KOPT-K1 (cell line): ENCODE measurements around the gene JUND.

Experiments
- H3K27ac ChIP-seq: fragments of 200-600 bp; sonication (generic); 2 replicates; pipeline ENCODE4 v1.5.1; 2016; ENCODE audit warnings: antibody characterized with exemption, mild to moderate bottlenecking, low read depth, low read length; ENCODE audit not compliant: poor library complexity, severe bottlenecking
- H3K36me3 ChIP-seq: fragments of 200-600 bp; sonication (generic); 2 replicates; pipeline ENCODE4 v1.5.1; 2017; ENCODE audit warnings: antibody characterized with exemption, mild to moderate bottlenecking, low read length, moderate library complexity; ENCODE audit not compliant: insufficient read depth
- H3K9me3 ChIP-seq: fragments of 200-600 bp; sonication (generic); 2 replicates; pipeline ENCODE4 v1.5.1; 2017; ENCODE audit warnings: antibody characterized with exemption, low read length, mild to moderate bottlenecking; ENCODE audit not compliant: insufficient read depth, poor library complexity, severe bottlenecking

The JUND gene

GRCh38 chr19:18287836-18288772 lies 6.7 kb upstream of the JUND start:
- Histone ChIP-seq H3K27ac (peak overlapping the region; percentile 30), H3K9me3 (no peaks in the 10 kb centered on the region), H3K36me3 (no peaks in the 10 kb centered on the region)

- Histone ChIP-seq H3K36me3 (no peaks in the 10 kb centered on the region), H3K27ac (peak overlapping the region; percentile 17), H3K9me3 (no peaks in the 10 kb centered on the region)
Measured at GRCh38 chr19:18286973-18287635, 5.7 kb upstream of the JUND start.

GRCh38 chr19:18284712-18285360 lies 3.4 kb upstream of the JUND start:
- Histone ChIP-seq H3K9me3 (no peaks in the 10 kb centered on the region), H3K27ac (peak overlapping the region; percentile 76), H3K36me3 (no peaks in the 10 kb centered on the region)

GRCh38 chr19:18283338-18283737 lies 1.9 kb upstream of the JUND start:
- peaks cover 10% of the 10 kb centered on the region for H3K36me3 ChIP-seq
- no peak overlapping the region for H3K27ac ChIP-seq
- no peaks in the 10 kb centered on the region for H3K9me3 ChIP-seq

- Histone ChIP-seq H3K27ac (peak overlapping the region; percentile 98), H3K9me3 (no peaks in the 10 kb centered on the region), H3K36me3 (peaks cover 16% of the 10 kb centered on the region)
Measured at GRCh38 chr19:18282788-18283141, 1.3 kb upstream of the JUND start.

- H3K36me3 ChIP-seq = peaks cover 20% of the 10 kb centered on the region
- H3K9me3 ChIP-seq = no peaks in the 10 kb centered on the region
- H3K27ac ChIP-seq = peak overlapping the region; percentile 98
Measured at GRCh38 chr19:18282021-18282787, 782 bp upstream of the JUND start.

- Histone ChIP-seq H3K27ac (peak overlapping the region; percentile 93), H3K9me3 (no peaks in the 10 kb centered on the region)
Measured at GRCh38 chr19:18280247-18281081, 958 bp downstream of the JUND start.

GRCh38 chr19:18279516-18280246 lies 1.7 kb downstream of the JUND start:
- Histone ChIP-seq H3K27ac (peak overlapping the region; percentile 93), H3K36me3 (peaks cover 45% of the 10 kb centered on the region), H3K9me3 (no peaks in the 10 kb centered on the region)

More at GRCh38 chr19:18280247-18281081, 958 bp downstream of the JUND start:
- H3K36me3 ChIP-seq = peaks cover 38% of the 10 kb centered on the region

GRCh38 chr19:18279266-18279515 lies 2.2 kb downstream of the JUND start:
- Histone ChIP-seq H3K27ac (peak overlapping the region; percentile 93), H3K9me3 (no peaks in the 10 kb centered on the region), H3K36me3 (peaks cover 50% of the 10 kb centered on the region)

GRCh38 chr19:18278521-18279265 lies 2.7 kb downstream of the JUND start:
- peak overlapping the region; percentile 93 for H3K27ac ChIP-seq
- H3K36me3 ChIP-seq = peaks cover 51% of the 10 kb centered on the region
- H3K9me3 ChIP-seq = no peaks in the 10 kb centered on the region

GRCh38 chr19:18274781-18275356 lies 6.6 kb downstream of the JUND start:
- H3K27ac ChIP-seq = no peak overlapping the region
- H3K9me3 ChIP-seq = no peaks in the 10 kb centered on the region
- H3K36me3 ChIP-seq = peaks cover 51% of the 10 kb centered on the region

GRCh38 chr19:18274219-18274780 lies 7.1 kb downstream of the JUND start, which contains the start of gene IQCN:
IQCN (minus strand) TSS chr19:18274452; CDS start chr19:18269478, 4,974 bp downstream.
- H3K27ac ChIP-seq = no peak within 1 kb of the TSS
- peaks cover 50% of the 10 kb centered on the region for H3K36me3 ChIP-seq

More at GRCh38 chr19:18274219-18274780, 7.1 kb downstream of the JUND start, which contains the start of gene IQCN:
- no peaks in the 10 kb centered on the region for H3K9me3 ChIP-seq
